GM12872 (cell line): ENCODE results near the gene NDFIP2.

Source experiments
- TF ChIP-seq, protein P1 (sequence below): IDR thresholded peaks from 3 replicates; pipeline ENCODE4 v1.5.1; 2011; ENCODE audit warnings: low read depth, mild to moderate bottlenecking, low read length, moderate library complexity; ENCODE audit not compliant: insufficient read depth

The NDFIP2 gene

GRCh38 chr13:79496188-79496587 lies 15.2 kb downstream of the NDFIP2 start:
- TF ChIP-seq, protein P1, sequence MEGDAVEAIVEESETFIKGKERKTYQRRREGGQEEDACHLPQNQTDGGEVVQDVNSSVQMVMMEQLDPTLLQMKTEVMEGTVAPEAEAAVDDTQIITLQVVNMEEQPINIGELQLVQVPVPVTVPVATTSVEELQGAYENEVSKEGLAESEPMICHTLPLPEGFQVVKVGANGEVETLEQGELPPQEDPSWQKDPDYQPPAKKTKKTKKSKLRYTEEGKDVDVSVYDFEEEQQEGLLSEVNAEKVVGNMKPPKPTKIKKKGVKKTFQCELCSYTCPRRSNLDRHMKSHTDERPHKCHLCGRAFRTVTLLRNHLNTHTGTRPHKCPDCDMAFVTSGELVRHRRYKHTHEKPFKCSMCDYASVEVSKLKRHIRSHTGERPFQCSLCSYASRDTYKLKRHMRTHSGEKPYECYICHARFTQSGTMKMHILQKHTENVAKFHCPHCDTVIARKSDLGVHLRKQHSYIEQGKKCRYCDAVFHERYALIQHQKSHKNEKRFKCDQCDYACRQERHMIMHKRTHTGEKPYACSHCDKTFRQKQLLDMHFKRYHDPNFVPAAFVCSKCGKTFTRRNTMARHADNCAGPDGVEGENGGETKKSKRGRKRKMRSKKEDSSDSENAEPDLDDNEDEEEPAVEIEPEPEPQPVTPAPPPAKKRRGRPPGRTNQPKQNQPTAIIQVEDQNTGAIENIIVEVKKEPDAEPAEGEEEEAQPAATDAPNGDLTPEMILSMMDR = no peak

- TF ChIP-seq, protein P1 = no peak
Measured at GRCh38 chr13:79497064-79497463, 16.1 kb downstream of the NDFIP2 start.

GRCh38 chr13:79497852-79498251 lies 16.9 kb downstream of the NDFIP2 start:
- TF ChIP-seq, protein P1 = no peak

GRCh38 chr13:79500829-79501228 lies 19.9 kb downstream of the NDFIP2 start:
- TF ChIP-seq, protein P1 = no peak

- TF ChIP-seq, protein P1 = no peak
Measured at GRCh38 chr13:79501538-79502232, 20.7 kb downstream of the NDFIP2 start.

GRCh38 chr13:79502859-79503468 lies 22.0 kb downstream of the NDFIP2 start:
- TF ChIP-seq, protein P1 = no peak

- TF ChIP-seq, protein P1 = no peak
Measured at GRCh38 chr13:79503473-79504017, 22.6 kb downstream of the NDFIP2 start.
